Lower lobe of right lung (tissue), 2 donors: ENCODE results near the gene SPPL3. TPM values are rescaled to one million over a fixed set of nuclear protein-coding genes. Genes with fewer than 3 reads are reported as not detected.

Experiments
- ATAC-seq, 2 donors: fragments of 200-7000 bp; cut with Tn5 transposase; one replicate each; pipeline ENCODE4 v1.9.1; 2020 to 2022; ENCODE audit warnings: mild to moderate bottlenecking in 2 of 2, moderate library complexity in 2 of 2
- DNase-seq: peaks from one replicate; pipeline ENCODE4 v3.0.0-alpha.2; 2020
- H3K27ac ChIP-seq: fragments of 200-600 bp; one replicate; pipeline ENCODE4 v1.8.0; 2022
- H3K27me3 ChIP-seq: fragments of 200-600 bp; one replicate; pipeline ENCODE4 v1.8.0; 2022; ENCODE audit warnings: low read depth
- H3K36me3 ChIP-seq: fragments of 200-600 bp; one replicate; pipeline ENCODE4 v1.8.0; 2022; ENCODE audit warnings: mild to moderate bottlenecking
- H3K4me1 ChIP-seq: fragments of 200-600 bp; one replicate; pipeline ENCODE4 v1.8.0; 2022
- H3K4me3 ChIP-seq: fragments of 200-600 bp; one replicate; pipeline ENCODE4 v1.8.0; 2022; ENCODE audit warnings: mild to moderate bottlenecking
- H3K9me3 ChIP-seq: fragments of 200-600 bp; one replicate; pipeline ENCODE4 v1.8.0; 2022
- intact Hi-C: fragments of 100-400 bp; cut with DNase I; formaldehyde crosslinking; loops from one replicate; pipeline ENCODE4 v1.11.0; 2022
- total RNA-seq: library from RNA; stranded (reverse); fragmentation: NEBNext Ultra II Directional; extraction: Animal tissue kit (Norgen Biotek cat#: 25700); gene quantifications from one replicate; pipeline ENCODE4 v1.2.1, GENCODE V29; 2021
- TF ChIP-seq, protein P1 (sequence below): fragments of 200-600 bp; IDR thresholded peaks from one replicate; pipeline ENCODE4 v1.8.0; 2022; ENCODE audit warnings: antibody characterized with exemption, mild to moderate bottlenecking
- donor health status: DM: no; HTN: yes; CAD: no; lungs with severe emphysema.

The SPPL3 gene
- total RNA-seq, 1 donor from 2014 or later, result 44.0 TPM

DNA sequence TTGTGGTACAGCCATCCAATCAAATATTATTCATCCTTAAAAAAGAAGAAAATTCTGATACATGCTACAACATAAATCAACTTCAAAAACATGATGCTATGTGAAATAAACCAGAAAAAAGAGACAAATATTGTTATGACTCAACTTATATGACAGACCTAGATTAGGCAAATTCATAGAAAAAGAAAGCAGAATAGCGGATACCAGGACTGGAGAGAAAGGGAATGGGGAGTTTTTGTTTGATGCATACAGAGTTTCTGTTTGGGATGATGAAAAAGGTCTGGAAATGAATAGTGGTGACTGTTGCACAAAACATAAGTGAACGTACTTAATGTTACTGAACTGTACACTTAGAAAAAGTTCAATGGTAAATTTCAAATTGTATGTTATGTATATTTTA is 82.3 kb downstream of the SPPL3 start:
- peaks cover 8% of the 10 kb centered on the region for H3K4me1 ChIP-seq
- H3K27ac ChIP-seq, result no peak overlapping the region
- H3K36me3 ChIP-seq, result no peaks in the 10 kb centered on the region
- H3K27me3 ChIP-seq, result no peaks in the 10 kb centered on the region
- no peaks in the 10 kb centered on the region for H3K9me3 ChIP-seq
- ATAC-seq (no peak), DNase-seq (no peak)
- TF ChIP-seq, protein P1, sequence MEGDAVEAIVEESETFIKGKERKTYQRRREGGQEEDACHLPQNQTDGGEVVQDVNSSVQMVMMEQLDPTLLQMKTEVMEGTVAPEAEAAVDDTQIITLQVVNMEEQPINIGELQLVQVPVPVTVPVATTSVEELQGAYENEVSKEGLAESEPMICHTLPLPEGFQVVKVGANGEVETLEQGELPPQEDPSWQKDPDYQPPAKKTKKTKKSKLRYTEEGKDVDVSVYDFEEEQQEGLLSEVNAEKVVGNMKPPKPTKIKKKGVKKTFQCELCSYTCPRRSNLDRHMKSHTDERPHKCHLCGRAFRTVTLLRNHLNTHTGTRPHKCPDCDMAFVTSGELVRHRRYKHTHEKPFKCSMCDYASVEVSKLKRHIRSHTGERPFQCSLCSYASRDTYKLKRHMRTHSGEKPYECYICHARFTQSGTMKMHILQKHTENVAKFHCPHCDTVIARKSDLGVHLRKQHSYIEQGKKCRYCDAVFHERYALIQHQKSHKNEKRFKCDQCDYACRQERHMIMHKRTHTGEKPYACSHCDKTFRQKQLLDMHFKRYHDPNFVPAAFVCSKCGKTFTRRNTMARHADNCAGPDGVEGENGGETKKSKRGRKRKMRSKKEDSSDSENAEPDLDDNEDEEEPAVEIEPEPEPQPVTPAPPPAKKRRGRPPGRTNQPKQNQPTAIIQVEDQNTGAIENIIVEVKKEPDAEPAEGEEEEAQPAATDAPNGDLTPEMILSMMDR, result no peak
- intact Hi-C loops, result no loop called here
- H3K4me3 ChIP-seq, result no peak overlapping the region

DNA sequence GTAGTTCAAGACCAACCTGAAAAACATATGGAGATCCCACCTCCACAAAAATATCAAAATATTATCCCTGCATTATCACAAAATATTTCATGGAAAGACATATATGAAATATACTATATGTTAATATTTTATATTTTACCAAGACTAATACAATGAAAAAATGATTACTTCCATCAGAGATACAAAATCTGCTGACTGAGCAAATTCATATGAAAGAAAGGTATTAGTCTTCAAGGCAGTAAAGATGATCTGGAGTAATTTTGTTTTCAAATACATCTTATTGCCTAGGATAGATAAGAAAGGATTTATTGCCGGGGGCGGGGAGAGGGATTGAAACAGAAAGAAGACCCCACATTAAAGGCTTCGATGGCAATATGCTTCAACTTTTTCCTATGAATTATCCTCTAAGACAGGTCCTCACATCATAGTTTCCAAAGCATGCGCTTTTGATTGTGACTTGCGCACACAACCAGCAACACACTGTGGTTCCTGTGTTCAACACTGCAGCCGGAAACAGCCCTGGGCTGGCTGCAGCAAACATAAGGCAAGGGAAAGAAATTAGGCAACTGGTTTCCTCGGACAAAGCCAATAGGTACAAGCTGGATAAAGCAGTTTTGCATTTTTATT is 83.2 kb downstream of the SPPL3 start:
- Histone ChIP-seq H3K4me3 (no peak overlapping the region), H3K27me3 (no peaks in the 10 kb centered on the region), H3K36me3 (no peaks in the 10 kb centered on the region), H3K9me3 (no peaks in the 10 kb centered on the region), H3K27ac (no peak overlapping the region), H3K4me1 (peaks cover 8% of the 10 kb centered on the region)
- intact Hi-C loops, result no loop called here
- no peak for DNase-seq
- no peak for ATAC-seq
- TF ChIP-seq, protein P1, result no peak

DNA sequence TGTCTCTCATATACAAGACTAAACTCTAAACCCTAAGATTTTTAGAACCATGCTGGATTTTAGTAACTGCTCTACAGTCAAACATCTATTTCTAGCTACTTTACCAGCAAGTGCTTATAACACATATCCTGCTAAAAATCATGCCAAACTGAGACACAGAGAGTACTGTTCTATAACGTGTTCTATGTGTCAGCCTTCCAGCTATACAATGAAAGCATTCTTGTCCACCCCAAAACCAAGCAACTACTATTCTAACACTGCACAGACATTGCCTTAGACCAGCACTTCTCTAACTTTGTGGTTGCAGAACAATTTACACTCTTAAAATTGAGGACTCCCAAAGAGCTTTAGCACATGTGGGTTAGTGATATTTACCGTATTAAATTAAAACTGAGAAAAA is 85.7 kb downstream of the SPPL3 start:
- TF ChIP-seq, protein P1, result no peak
- Histone ChIP-seq H3K36me3 (no peaks in the 10 kb centered on the region), H3K27me3 (no peaks in the 10 kb centered on the region), H3K4me3 (no peak overlapping the region), H3K27ac (no peak overlapping the region), H3K4me1 (peaks cover 14% of the 10 kb centered on the region), H3K9me3 (no peaks in the 10 kb centered on the region)
- intact Hi-C loops, result no loop called here
- no peak for DNase-seq
- no peak for ATAC-seq

DNA sequence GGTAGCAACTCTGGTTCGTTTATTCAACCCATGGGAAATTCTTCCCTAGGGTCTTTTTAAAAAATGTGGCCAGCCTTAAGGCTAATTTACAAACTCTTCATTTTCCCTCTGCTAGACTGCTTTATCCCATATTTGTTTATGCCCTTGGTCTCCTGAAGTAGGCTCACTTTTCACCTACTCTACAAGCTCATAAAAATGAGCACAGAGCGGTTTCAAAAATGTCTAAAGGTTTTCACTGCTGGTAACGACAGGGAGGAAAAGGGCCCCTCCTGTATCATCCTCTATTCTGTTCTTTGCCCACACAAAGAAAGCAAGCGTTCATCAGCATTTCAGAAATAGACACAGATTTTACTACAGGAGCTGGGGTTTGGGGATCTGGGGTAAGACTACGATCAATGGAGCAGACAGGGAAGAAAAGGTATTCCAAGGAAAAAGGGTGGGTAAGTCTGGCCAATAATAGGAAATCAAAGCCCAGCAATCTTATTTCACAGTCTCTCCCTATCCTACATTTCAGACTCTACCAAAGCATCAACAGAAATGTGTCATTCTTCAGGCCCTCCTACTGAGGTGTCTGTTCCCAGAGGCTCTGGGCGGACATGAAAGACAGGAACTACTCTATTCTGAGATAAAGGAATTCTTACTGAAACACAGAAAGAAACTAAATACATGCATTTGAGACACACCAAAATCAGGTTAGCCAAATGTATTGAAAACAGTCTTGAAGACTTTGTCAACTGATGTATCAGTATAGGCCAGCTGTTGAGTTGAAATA is 86.4 kb downstream of the SPPL3 start:
- Histone ChIP-seq H3K4me1 (peaks cover 14% of the 10 kb centered on the region), H3K4me3 (no peak overlapping the region), H3K27me3 (no peaks in the 10 kb centered on the region), H3K36me3 (no peaks in the 10 kb centered on the region), H3K9me3 (no peaks in the 10 kb centered on the region), H3K27ac (no peak overlapping the region)
- no peak for DNase-seq
- TF ChIP-seq, protein P1, result no peak
- no peak for ATAC-seq
- intact Hi-C loops, result no loop called here

DNA sequence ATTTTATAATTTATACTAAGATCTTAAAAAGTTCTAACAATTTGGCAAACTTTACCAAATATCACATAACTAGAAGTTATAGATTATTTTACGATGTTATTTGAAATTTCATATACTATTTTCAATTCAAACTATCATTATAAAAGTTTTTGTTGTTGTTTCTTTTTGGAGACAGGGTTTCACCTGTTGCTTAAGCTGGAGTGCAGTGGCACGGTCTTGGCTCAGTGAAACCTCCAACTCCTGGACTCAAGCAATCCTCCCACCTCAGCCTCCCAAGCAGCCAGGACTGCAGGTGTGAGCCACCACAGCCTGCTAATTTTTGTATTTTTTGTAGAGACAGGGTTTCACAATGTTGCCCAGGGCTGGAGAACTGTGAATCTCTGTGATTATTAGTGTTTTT is 87.8 kb downstream of the SPPL3 start:
- Histone ChIP-seq H3K9me3 (no peaks in the 10 kb centered on the region), H3K36me3 (no peaks in the 10 kb centered on the region), H3K4me1 (peaks cover 14% of the 10 kb centered on the region), H3K4me3 (no peak overlapping the region), H3K27ac (no peak overlapping the region), H3K27me3 (no peaks in the 10 kb centered on the region)
- DNase-seq, result no peak
- ATAC-seq, result no peak
- TF ChIP-seq, protein P1, result no peak
- intact Hi-C loops, result no loop called here
